ENCODE measurements around the gene SEMA5A. TPM values are rescaled to one million over a fixed set of nuclear protein-coding genes. Genes with fewer than 3 reads are reported as not detected.

Gene SEMA5A
- total RNA-seq, 1 donor from 2014 or later, result 0.51 TPM

GRCh38 chr5:9313751-9314150 is 232.1 kb downstream of the SEMA5A start:
- TF ChIP-seq CTCF (IDR thresholded peaks at IDR 0.05; ENCODE audit: partially characterized antibody, unreplicated experiment), result no peak
- Mint-ChIP-seq H3K27me3 (ENCODE audit: unreplicated experiment) (peaks cover 2% of the 10 kb centered on the region), H3K4me1 (ENCODE audit: low read depth, unreplicated experiment) (no peaks in the 10 kb centered on the region), H3K36me3 (ENCODE audit: unreplicated experiment) (no peaks in the 10 kb centered on the region), H3K4me3 (ENCODE audit: unreplicated experiment) (no peak overlapping the region), H3K27ac (ENCODE audit: unreplicated experiment) (no peak overlapping the region), H3K9me3 (ENCODE audit: unreplicated experiment) (no peaks in the 10 kb centered on the region)
- no peak for DNase-seq

GRCh38 chr5:9307150-9307549 is 238.7 kb downstream of the SEMA5A start:
- no peaks in the 10 kb centered on the region for H3K27me3 Mint-ChIP-seq (ENCODE audit: unreplicated experiment)
- no peaks in the 10 kb centered on the region for H3K4me1 Mint-ChIP-seq (ENCODE audit: low read depth, unreplicated experiment)
- H3K36me3 Mint-ChIP-seq (ENCODE audit: unreplicated experiment), result no peaks in the 10 kb centered on the region
- TF ChIP-seq CTCF (IDR thresholded peaks at IDR 0.05; ENCODE audit: partially characterized antibody, unreplicated experiment), result no peak
- no peaks in the 10 kb centered on the region for H3K9me3 Mint-ChIP-seq (ENCODE audit: unreplicated experiment)
- no peak for DNase-seq
- no peak overlapping the region for H3K27ac Mint-ChIP-seq (ENCODE audit: unreplicated experiment)
- no peak overlapping the region for H3K4me3 Mint-ChIP-seq (ENCODE audit: unreplicated experiment)

- H3K4me1 Mint-ChIP-seq (ENCODE audit: low read depth, unreplicated experiment), result no peaks in the 10 kb centered on the region
- no peak for DNase-seq
- no peak overlapping the region for H3K4me3 Mint-ChIP-seq (ENCODE audit: unreplicated experiment)
- no peak for TF ChIP-seq CTCF (IDR thresholded peaks at IDR 0.05; ENCODE audit: partially characterized antibody, unreplicated experiment)
- H3K27me3 Mint-ChIP-seq (ENCODE audit: unreplicated experiment), result no peaks in the 10 kb centered on the region
- H3K36me3 Mint-ChIP-seq (ENCODE audit: unreplicated experiment), result no peaks in the 10 kb centered on the region
- no peak overlapping the region for H3K27ac Mint-ChIP-seq (ENCODE audit: unreplicated experiment)
- H3K9me3 Mint-ChIP-seq (ENCODE audit: unreplicated experiment), result peaks cover 2% of the 10 kb centered on the region
Measured at GRCh38 chr5:9302218-9302617, 243.7 kb downstream of the SEMA5A start.

- peaks cover 2% of the 10 kb centered on the region for H3K9me3 Mint-ChIP-seq (ENCODE audit: unreplicated experiment)
- DNase-seq, result no peak
- H3K4me1 Mint-ChIP-seq (ENCODE audit: low read depth, unreplicated experiment), result no peaks in the 10 kb centered on the region
- H3K36me3 Mint-ChIP-seq (ENCODE audit: unreplicated experiment), result no peaks in the 10 kb centered on the region
- H3K27ac Mint-ChIP-seq (ENCODE audit: unreplicated experiment), result no peak overlapping the region
- TF ChIP-seq CTCF (IDR thresholded peaks at IDR 0.05; ENCODE audit: partially characterized antibody, unreplicated experiment), result no peak
- no peaks in the 10 kb centered on the region for H3K27me3 Mint-ChIP-seq (ENCODE audit: unreplicated experiment)
- no peak overlapping the region for H3K4me3 Mint-ChIP-seq (ENCODE audit: unreplicated experiment)
Measured at GRCh38 chr5:9301200-9301599, 244.7 kb downstream of the SEMA5A start.

GRCh38 chr5:9297134-9297533 is 248.7 kb downstream of the SEMA5A start:
- DNase-seq, result no peak

More at GRCh38 chr5:9297134-9297533, 248.7 kb downstream of the SEMA5A start:
- Mint-ChIP-seq H3K4me3 (ENCODE audit: unreplicated experiment) (no peak overlapping the region), H3K4me1 (ENCODE audit: low read depth, unreplicated experiment) (peaks cover 5% of the 10 kb centered on the region), H3K27ac (ENCODE audit: unreplicated experiment) (no peak overlapping the region), H3K9me3 (ENCODE audit: unreplicated experiment) (peaks cover 2% of the 10 kb centered on the region), H3K27me3 (ENCODE audit: unreplicated experiment) (no peaks in the 10 kb centered on the region), H3K36me3 (ENCODE audit: unreplicated experiment) (no peaks in the 10 kb centered on the region)
- no peak for TF ChIP-seq CTCF (IDR thresholded peaks at IDR 0.05; ENCODE audit: partially characterized antibody, unreplicated experiment)
